Measurements from ENCODE around the gene CORO2A. TPM values are rescaled to one million over a fixed set of nuclear protein-coding genes. Genes with fewer than 3 reads are reported as not detected.
"Not testable (repeated sequence)": the region's sequence is repeated elsewhere in the genome, so short reads cannot be mapped to it uniquely, and the experiment has no call there.

Gene CORO2A
- total RNA-seq, 1 donor from 2014 or later, result 26.1 TPM

GRCh38 chr9:98176391-98177259 is 15.8 kb downstream of the CORO2A start:
- no peak overlapping the region for H3K27ac ChIP-seq
- peak; percentile 45 to 69 for ATAC-seq
- TF ChIP-seq, protein P1, sequence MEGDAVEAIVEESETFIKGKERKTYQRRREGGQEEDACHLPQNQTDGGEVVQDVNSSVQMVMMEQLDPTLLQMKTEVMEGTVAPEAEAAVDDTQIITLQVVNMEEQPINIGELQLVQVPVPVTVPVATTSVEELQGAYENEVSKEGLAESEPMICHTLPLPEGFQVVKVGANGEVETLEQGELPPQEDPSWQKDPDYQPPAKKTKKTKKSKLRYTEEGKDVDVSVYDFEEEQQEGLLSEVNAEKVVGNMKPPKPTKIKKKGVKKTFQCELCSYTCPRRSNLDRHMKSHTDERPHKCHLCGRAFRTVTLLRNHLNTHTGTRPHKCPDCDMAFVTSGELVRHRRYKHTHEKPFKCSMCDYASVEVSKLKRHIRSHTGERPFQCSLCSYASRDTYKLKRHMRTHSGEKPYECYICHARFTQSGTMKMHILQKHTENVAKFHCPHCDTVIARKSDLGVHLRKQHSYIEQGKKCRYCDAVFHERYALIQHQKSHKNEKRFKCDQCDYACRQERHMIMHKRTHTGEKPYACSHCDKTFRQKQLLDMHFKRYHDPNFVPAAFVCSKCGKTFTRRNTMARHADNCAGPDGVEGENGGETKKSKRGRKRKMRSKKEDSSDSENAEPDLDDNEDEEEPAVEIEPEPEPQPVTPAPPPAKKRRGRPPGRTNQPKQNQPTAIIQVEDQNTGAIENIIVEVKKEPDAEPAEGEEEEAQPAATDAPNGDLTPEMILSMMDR (IDR thresholded peaks at IDR 0.05), result no peak
- H3K4me3 ChIP-seq, result no peak overlapping the region
- intact Hi-C loops (cut with DNase I), result no loop called here
- H3K4me1 ChIP-seq, result peaks cover 20% of the 10 kb centered on the region
- no peaks in the 10 kb centered on the region for H3K27me3 ChIP-seq (ENCODE audit: low read depth)
- no peaks in the 10 kb centered on the region for H3K36me3 ChIP-seq
- no peak for DNase-seq
- no peaks in the 10 kb centered on the region for H3K9me3 ChIP-seq

- Histone ChIP-seq H3K27ac (no peak overlapping the region), H3K4me3 (no peak overlapping the region), H3K9me3 (no peaks in the 10 kb centered on the region), H3K27me3 (ENCODE audit: low read depth) (no peaks in the 10 kb centered on the region), H3K36me3 (no peaks in the 10 kb centered on the region), H3K4me1 (peaks cover 20% of the 10 kb centered on the region)
- TF ChIP-seq, protein P1 (IDR thresholded peaks at IDR 0.05), result no peak
- DNase-seq, result no peak
- no peak for ATAC-seq
- intact Hi-C loops (cut with DNase I), result no loop called here
Observed at GRCh38 chr9:98175762-98176161, 16.7 kb downstream of the CORO2A start.

GRCh38 chr9:98175028-98175569 is 17.3 kb downstream of the CORO2A start:
- DNase-seq, result no peak
- no peak for ATAC-seq
- intact Hi-C loops (cut with DNase I), result no loop called here
- Histone ChIP-seq H3K4me3 (no peak overlapping the region), H3K27me3 (ENCODE audit: low read depth) (no peaks in the 10 kb centered on the region), H3K36me3 (no peaks in the 10 kb centered on the region), H3K27ac (no peak overlapping the region), H3K9me3 (no peaks in the 10 kb centered on the region), H3K4me1 (peaks cover 20% of the 10 kb centered on the region)
- TF ChIP-seq, protein P1 (IDR thresholded peaks at IDR 0.05), result no peak

- H3K4me1 ChIP-seq, result peaks cover 20% of the 10 kb centered on the region
- H3K27me3 ChIP-seq (ENCODE audit: low read depth); intact Hi-C loops (cut with DNase I); H3K4me3 ChIP-seq; DNase-seq; ATAC-seq; H3K36me3 ChIP-seq; H3K9me3 ChIP-seq; H3K27ac ChIP-seq: not testable (repeated sequence)
Observed at GRCh38 chr9:98174502-98174918, 17.9 kb downstream of the CORO2A start.

GRCh38 chr9:98173181-98173580 is 19.3 kb downstream of the CORO2A start:
- Histone ChIP-seq H3K9me3 (no peaks in the 10 kb centered on the region), H3K36me3 (no peaks in the 10 kb centered on the region), H3K4me1 (peaks cover 30% of the 10 kb centered on the region), H3K4me3 (no peak overlapping the region), H3K27ac (no peak overlapping the region), H3K27me3 (ENCODE audit: low read depth) (no peaks in the 10 kb centered on the region)
- DNase-seq, result no peak
- no peak for ATAC-seq
- intact Hi-C loops (cut with DNase I), result no loop called here
- TF ChIP-seq, protein P1 (IDR thresholded peaks at IDR 0.05), result no peak

GRCh38 chr9:98172604-98173003 is 19.8 kb downstream of the CORO2A start:
- ATAC-seq (peak in 1 of 2 donors; percentile 40), DNase-seq (no peak)
- Histone ChIP-seq H3K36me3 (no peaks in the 10 kb centered on the region), H3K9me3 (no peaks in the 10 kb centered on the region), H3K4me3 (no peak overlapping the region), H3K4me1 (peaks cover 35% of the 10 kb centered on the region), H3K27me3 (ENCODE audit: low read depth) (no peaks in the 10 kb centered on the region), H3K27ac (no peak overlapping the region)
- intact Hi-C loops (cut with DNase I), result no loop called here
- TF ChIP-seq, protein P1 (IDR thresholded peaks at IDR 0.05), result no peak
